Activated naive CD4-positive, alpha-beta T cell treated with anti-CD3 and anti-CD28 coated beads, Interleukin-2, amount 10 ng/mL, durations not matched to agents 7 days and 5 days (primary cell): ENCODE results near the gene TRAF1.

ENCODE experiments used
- CTCF ChIA-PET: fragments of 350-600 bp; sonication (Branson Sonifier 250); formaldehyde crosslinking; loops from one replicate; lab custom pipeline; 2021; ENCODE audit warnings: antibody characterized with exemption; lab: Charles Lee
- DNase-seq: peaks from one replicate; pipeline ENCODE4 v3.0.0-alpha.2; 2020
- H3K27ac Mint-ChIP-seq: one replicate; pipeline ENCODE4 v1.8.0; 2021; ENCODE audit warnings: mild to moderate bottlenecking, moderate library complexity, mixed read lengths
- H3K27me3 Mint-ChIP-seq: one replicate; pipeline ENCODE4 v1.8.0; 2021; ENCODE audit warnings: mild to moderate bottlenecking, mixed read lengths
- H3K36me3 Mint-ChIP-seq: one replicate; pipeline ENCODE4 v1.8.0; 2021; ENCODE audit warnings: mixed read lengths
- H3K4me1 Mint-ChIP-seq: one replicate; pipeline ENCODE4 v1.8.0; 2021; ENCODE audit warnings: mixed read lengths
- H3K4me3 Mint-ChIP-seq: one replicate; pipeline ENCODE4 v1.8.0; 2021; ENCODE audit warnings: mild to moderate bottlenecking, moderate library complexity, mixed read lengths
- H3K9me3 Mint-ChIP-seq: one replicate; pipeline ENCODE4 v1.8.0; 2021; ENCODE audit warnings: mixed read lengths

TRAF1 gene

GRCh38 chr9:120925535-120926396, 830 bp downstream of the TRAF1 start:
- CTCF ChIA-PET = interaction anchor here (0.7 to 3.8 kb wide), 11 partner anchors 8 to 57 kb away, joined by 3 to 18 read pairs (median 6); no protein-coding TSS in a partner anchor
- peak; percentile 66 for DNase-seq
- peak overlapping the region; percentile 94 for H3K27ac Mint-ChIP-seq
- H3K4me1 Mint-ChIP-seq = peaks cover 86% of the 10 kb centered on the region
- no peaks in the 10 kb centered on the region for H3K27me3 Mint-ChIP-seq
- H3K4me3 Mint-ChIP-seq = peak overlapping the region; percentile 84
- H3K36me3 Mint-ChIP-seq = peaks cover 57% of the 10 kb centered on the region
- H3K9me3 Mint-ChIP-seq = no peaks in the 10 kb centered on the region

- H3K27ac Mint-ChIP-seq = peak overlapping the region; percentile 94
- H3K27me3 Mint-ChIP-seq = no peaks in the 10 kb centered on the region
- H3K9me3 Mint-ChIP-seq = no peaks in the 10 kb centered on the region
- CTCF ChIA-PET = interaction anchor here (0.9 to 3.8 kb wide), 7 partner anchors 9 to 147 kb away, joined by 3 to 18 read pairs (median 4); no protein-coding TSS in a partner anchor
- peaks cover 87% of the 10 kb centered on the region for H3K4me1 Mint-ChIP-seq
- peak overlapping the region; percentile 84 for H3K4me3 Mint-ChIP-seq
- no peak for DNase-seq
- H3K36me3 Mint-ChIP-seq = peaks cover 65% of the 10 kb centered on the region
Measured at GRCh38 chr9:120924698-120925534, 1.7 kb downstream of the TRAF1 start.

- Mint-ChIP-seq H3K9me3 (no peaks in the 10 kb centered on the region), H3K4me1 (peaks cover 87% of the 10 kb centered on the region), H3K4me3 (peak overlapping the region; percentile 84), H3K36me3 (peaks cover 77% of the 10 kb centered on the region), H3K27ac (peak overlapping the region; percentile 94), H3K27me3 (no peaks in the 10 kb centered on the region)
- CTCF ChIA-PET = interaction anchor here (0.9 to 3.8 kb wide), 9 partner anchors 8 to 148 kb away, joined by 3 to 18 read pairs (median 3); no protein-coding TSS in a partner anchor
- no peak for DNase-seq
Measured at GRCh38 chr9:120923620-120924328, 2.8 kb downstream of the TRAF1 start.

GRCh38 chr9:120922404-120923195, 4.0 kb downstream of the TRAF1 start:
- Mint-ChIP-seq H3K4me3 (peak overlapping the region; percentile 84), H3K4me1 (peaks cover 88% of the 10 kb centered on the region), H3K27me3 (no peaks in the 10 kb centered on the region), H3K9me3 (peaks cover 3% of the 10 kb centered on the region), H3K36me3 (peaks cover 83% of the 10 kb centered on the region), H3K27ac (peak overlapping the region; percentile 94)
- DNase-seq = no peak
- CTCF ChIA-PET = interaction anchor here (1.0 to 1.3 kb wide), 5 partner anchors 15 to 53 kb away, joined by 3 to 7 read pairs (median 3); no protein-coding TSS in a partner anchor

- Mint-ChIP-seq H3K36me3 (peaks cover 89% of the 10 kb centered on the region), H3K9me3 (peaks cover 7% of the 10 kb centered on the region), H3K27me3 (no peaks in the 10 kb centered on the region), H3K4me1 (peaks cover 88% of the 10 kb centered on the region), H3K4me3 (peak overlapping the region; percentile 84), H3K27ac (peak overlapping the region; percentile 94)
- CTCF ChIA-PET = interaction anchor here (1.1 kb wide), 1 partner anchor 52 kb away, joined by 5 read pairs; no protein-coding TSS in a partner anchor
- no peak for DNase-seq
Measured at GRCh38 chr9:120921661-120922181, 4.9 kb downstream of the TRAF1 start.

GRCh38 chr9:120920806-120921178, 5.8 kb downstream of the TRAF1 start:
- CTCF ChIA-PET = no interaction called here
- Mint-ChIP-seq H3K27me3 (no peaks in the 10 kb centered on the region), H3K4me1 (peaks cover 88% of the 10 kb centered on the region), H3K9me3 (peaks cover 7% of the 10 kb centered on the region), H3K27ac (peak overlapping the region; percentile 94), H3K4me3 (peak overlapping the region; percentile 53), H3K36me3 (peaks cover 90% of the 10 kb centered on the region)
- DNase-seq = no peak

- peaks cover 92% of the 10 kb centered on the region for H3K4me1 Mint-ChIP-seq
- no peak for DNase-seq
- no peaks in the 10 kb centered on the region for H3K27me3 Mint-ChIP-seq
- peaks cover 7% of the 10 kb centered on the region for H3K9me3 Mint-ChIP-seq
- peak overlapping the region; percentile 87 for H3K27ac Mint-ChIP-seq
- peaks cover 87% of the 10 kb centered on the region for H3K36me3 Mint-ChIP-seq
- H3K4me3 Mint-ChIP-seq = peak overlapping the region; percentile 53
- CTCF ChIA-PET = interaction anchor here (1.0 to 1.2 kb wide), 2 partner anchors 17 to 50 kb away, joined by 3 read pairs; no protein-coding TSS in a partner anchor
Measured at GRCh38 chr9:120919843-120920805, 6.5 kb downstream of the TRAF1 start.

- peaks cover 91% of the 10 kb centered on the region for H3K4me1 Mint-ChIP-seq
- CTCF ChIA-PET = interaction anchor here (1.0 to 1.2 kb wide), 2 partner anchors 18 to 49 kb away, joined by 3 read pairs; no protein-coding TSS in a partner anchor
- DNase-seq = no peak
- peak overlapping the region; percentile 87 for H3K27ac Mint-ChIP-seq
- no peaks in the 10 kb centered on the region for H3K27me3 Mint-ChIP-seq
- peaks cover 88% of the 10 kb centered on the region for H3K36me3 Mint-ChIP-seq
- peaks cover 7% of the 10 kb centered on the region for H3K9me3 Mint-ChIP-seq
- H3K4me3 Mint-ChIP-seq = peak overlapping the region; percentile 53
Measured at GRCh38 chr9:120918931-120919842, 7.4 kb downstream of the TRAF1 start.

GRCh38 chr9:120917929-120918762, 8.4 kb downstream of the TRAF1 start:
- no peaks in the 10 kb centered on the region for H3K27me3 Mint-ChIP-seq
- peak overlapping the region; percentile 80 for H3K27ac Mint-ChIP-seq
- H3K36me3 Mint-ChIP-seq = peaks cover 88% of the 10 kb centered on the region
- CTCF ChIA-PET = interaction anchor here (1.6 kb wide), 2 partner anchors 13 to 26 kb away, joined by 4 to 5 read pairs; no protein-coding TSS in a partner anchor
- no peak overlapping the region for H3K4me3 Mint-ChIP-seq
- H3K9me3 Mint-ChIP-seq = peaks cover 7% of the 10 kb centered on the region
- peaks cover 85% of the 10 kb centered on the region for H3K4me1 Mint-ChIP-seq
- DNase-seq = no peak
